Brain pericyte (primary cell): ENCODE data around the gene INAFM1.
"Not testable (repeated sequence)": the region's sequence is repeated elsewhere in the genome, so short reads cannot be mapped to it uniquely, and the experiment has no call there.

Experiments
- DNase-seq: peaks from one replicate; pipeline ENCODE4 v3.0.0-alpha.2; 2012; ENCODE audit warnings: low read depth, low spot score

INAFM1 gene

DNA sequence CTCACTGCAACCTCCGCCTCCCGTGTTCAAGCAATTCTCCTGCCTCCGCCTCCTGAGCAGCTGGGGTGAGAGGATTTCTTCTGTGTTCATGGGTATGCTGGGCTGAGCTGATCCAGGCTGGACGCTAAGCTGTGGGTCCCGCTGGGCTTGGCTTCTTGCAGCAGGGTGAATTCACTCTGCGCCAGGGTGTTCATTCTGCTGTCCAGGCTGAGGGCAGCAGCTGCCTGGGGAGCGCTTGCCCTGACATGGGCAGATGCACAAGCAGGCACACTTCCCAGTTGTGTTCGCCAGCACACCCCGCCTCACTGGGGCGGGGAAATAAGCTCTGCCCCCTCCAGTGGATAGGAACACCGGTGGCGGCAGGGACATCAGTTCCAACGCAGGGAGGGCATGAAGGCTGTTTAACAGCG is 7.3 kb upstream of the INAFM1 start:
- DNase-seq = no peak

DNA sequence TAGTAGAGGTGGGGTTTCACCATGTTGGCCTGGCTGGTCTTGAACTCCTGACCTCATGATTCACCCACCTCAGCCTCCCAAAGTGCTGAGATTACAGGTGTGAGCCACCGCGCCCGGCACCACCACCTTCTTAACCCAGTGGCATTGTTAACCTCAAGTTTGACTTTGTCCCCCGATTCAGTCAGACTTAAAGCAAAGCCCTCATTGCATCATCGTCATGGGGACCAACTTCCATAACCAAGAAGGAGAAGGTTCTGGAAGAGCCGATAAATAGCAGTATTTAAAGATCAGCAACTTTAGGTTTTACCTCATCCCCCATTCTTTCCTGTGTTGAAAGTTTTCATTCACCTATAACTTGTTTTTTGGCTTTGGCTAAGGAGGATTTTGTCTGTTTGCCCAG is 6.7 kb upstream of the INAFM1 start:
- no peak for DNase-seq

DNA sequence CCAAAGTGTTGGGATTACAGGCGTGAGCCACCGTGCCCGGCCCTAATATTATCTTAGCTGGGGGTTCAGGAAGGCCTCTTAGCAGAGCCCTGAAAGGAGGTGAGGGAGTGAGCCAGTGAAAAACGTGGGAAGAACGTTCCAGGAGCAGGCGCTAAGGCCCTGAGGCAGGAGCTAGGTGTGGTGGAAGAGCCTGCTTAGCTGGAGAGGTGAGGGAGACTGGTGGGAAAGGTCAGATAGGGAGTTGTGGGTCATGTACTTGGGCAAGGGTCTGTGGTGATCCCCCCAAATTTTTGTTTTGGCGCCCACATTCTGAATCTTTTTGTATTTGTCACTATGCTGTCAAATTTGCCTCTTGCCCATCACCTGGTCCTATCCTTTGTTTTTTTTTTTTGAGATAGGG is 5.1 kb upstream of the INAFM1 start:
- no peak for DNase-seq

DNA sequence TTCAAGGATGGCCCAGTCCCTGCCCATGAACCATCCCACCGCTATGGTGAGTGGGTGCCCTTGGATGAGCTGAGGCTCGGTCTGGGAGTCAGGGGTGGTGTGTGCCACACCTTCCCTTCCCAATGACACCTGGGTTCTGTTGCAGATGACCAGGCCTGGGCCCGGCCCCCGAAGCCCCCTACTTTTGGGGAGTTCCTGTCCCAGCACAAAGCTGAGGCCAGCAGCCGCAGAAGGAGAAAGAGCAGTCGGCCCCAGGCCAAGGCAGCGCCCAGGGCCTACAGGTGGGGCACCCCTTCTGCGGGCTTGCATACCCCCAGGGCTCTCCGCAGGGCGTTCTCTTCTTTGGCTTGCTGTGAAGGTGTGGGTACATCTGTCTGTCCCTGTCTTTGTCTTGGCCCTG is 4.3 kb upstream of the INAFM1 start:
- DNase-seq = no peak

DNA sequence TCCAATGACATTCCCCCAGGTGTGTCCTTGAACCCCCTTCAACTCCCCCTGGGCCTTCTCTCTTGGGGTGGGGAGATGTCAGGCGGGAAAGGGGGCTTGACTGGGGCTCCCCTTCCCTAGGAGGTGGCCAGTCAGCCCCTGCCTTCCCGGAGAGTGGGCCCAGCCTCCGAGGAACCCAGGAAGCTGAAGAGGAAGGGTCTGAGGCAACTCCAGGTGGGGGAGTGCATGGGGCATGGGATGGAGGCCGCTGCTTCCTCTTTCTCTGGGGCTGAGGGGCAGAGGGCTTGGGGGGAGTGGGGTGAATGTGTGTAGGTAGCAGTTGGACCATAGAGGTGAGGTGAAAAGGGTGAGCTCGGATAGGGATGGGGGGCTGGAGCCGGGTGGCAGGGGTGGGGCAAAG is 2.7 kb upstream of the INAFM1 start:
- DNase-seq = no peak

GRCh38 chr19:47272448-47273312 is 2.0 kb upstream of the INAFM1 start:
- no peak for DNase-seq

GRCh38 chr19:47273313-47274070 is 1.2 kb upstream of the INAFM1 start:
- peak; percentile 69 for DNase-seq

GRCh38 chr19:47274891-47275761 is 441 bp downstream of the INAFM1 start:
- DNase-seq = no peak

GRCh38 chr19:47275791-47276461 is 1.2 kb downstream of the INAFM1 start:
- no peak for DNase-seq

DNA sequence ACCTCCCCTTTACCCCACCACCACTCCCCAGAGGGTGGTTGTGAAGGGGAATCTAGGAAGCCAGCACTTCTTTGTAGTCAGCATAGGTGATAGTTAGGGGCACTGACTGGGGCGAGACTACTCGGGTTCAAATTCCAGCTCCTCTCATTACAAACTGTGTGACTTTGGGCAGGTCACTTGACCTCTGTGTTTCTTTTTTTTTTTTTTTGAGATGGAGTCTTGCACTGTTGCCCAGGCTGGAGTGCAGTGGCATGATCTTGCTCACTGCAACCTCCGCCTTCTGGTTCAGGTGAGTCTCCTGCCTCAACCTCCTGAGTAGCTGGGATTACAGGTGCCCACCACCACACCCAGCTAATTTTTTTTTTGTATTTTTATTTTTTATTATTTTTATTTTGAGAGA is 1.8 kb downstream of the INAFM1 start:
- not testable (repeated sequence) for DNase-seq

GRCh38 chr19:47280183-47280797 is 5.6 kb downstream of the INAFM1 start:
- DNase-seq = no peak

DNA sequence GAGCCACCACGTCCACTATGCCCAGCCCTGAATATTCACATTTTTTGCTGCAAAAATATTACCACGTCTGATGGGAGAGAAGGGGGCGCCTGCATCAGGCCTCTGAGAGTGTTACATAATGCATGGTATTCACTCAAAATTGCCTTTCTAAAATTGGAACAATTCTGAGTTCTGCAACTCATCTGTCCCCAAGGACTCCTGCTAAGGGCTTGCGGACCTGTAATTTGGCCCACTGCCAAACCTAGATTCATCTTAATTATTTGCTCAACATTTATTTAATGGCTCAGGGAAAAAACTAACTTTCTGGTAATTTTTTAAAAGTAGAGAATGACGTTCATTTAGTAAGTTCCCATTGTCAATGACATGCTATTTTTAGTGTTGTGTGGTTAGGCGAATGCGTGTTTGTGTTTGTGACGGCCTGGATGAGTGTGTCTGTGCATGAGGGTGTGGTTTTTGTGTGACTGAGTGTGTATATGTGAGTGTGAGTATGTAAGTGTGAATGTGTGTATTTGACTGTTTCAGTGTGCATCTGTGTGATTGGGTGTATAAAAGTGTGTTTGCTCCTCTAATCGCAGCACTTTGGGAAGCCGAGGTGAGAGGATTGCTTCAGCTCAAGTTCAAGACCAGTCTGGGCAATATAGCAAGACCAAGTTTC is 8.8 kb downstream of the INAFM1 start:
- DNase-seq = no peak

GRCh38 chr19:47284324-47284899 is 9.7 kb downstream of the INAFM1 start:
- no peak for DNase-seq

DNA sequence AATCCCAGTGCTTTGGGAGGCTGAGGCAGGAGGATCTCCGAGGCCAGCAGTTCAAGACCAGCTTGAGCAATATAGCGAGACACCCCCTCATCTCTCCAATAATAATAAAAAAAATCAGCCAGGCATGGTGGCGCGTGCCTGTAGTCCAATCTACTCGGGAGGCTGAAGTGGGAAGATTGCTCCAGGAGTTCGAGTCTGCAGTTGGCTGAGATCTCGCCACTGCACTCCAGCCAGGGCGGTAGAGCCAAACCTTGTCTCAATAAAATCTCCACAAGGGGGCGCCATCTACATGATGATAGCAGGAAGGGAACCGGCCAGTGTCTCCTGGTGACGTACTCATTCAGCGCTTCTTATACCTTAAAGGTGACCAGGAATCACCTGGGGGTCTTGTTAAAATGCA is 21.4 kb downstream of the INAFM1 start:
- no peak for DNase-seq

GRCh38 chr19:47300867-47301266 is 26.2 kb downstream of the INAFM1 start:
- not testable (repeated sequence) for DNase-seq

GRCh38 chr19:47302249-47302648 is 27.6 kb downstream of the INAFM1 start:
- DNase-seq = no peak

DNA sequence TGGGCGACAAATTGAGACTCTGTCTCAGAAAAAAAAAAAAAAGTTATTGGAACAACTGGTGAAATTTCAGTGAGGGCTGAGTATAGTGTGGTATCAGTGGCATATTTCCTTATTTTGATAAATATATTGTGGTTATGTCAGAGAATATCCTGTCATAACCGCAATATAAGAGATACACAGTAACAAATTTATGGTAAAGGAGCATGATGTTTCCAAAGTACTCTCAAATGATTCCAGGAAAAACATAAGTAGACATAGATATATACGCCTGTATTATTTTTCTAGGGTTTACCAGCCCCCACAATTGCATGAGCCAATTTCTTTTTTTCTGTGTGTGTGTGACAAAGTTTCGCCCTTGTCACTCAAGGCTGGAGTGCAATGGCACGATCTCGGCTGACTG is 29.3 kb downstream of the INAFM1 start:
- no peak for DNase-seq

DNA sequence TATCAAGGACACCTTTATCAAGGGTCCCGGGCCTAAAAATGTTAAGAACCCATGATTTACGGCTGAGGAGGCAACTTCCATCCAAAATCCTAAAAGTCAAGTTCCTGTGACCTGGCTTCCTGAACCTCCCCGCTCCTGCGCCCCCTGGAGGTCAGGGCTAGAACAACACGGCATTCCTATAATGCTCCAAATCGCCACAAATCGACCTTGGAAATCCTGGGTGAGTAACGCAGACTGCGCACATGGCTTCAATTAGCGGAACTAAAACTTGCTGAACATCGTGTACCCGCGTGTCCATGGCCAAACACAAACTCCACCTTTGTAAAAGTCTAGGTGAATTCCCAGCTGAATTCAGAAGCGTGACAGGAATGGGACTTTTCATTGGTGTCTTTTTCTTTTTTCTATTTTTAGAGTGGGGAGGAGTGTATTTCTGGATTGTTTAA is 30.6 kb downstream of the INAFM1 start:
- DNase-seq = peak; percentile 51

GRCh38 chr19:47306303-47306702 is 31.6 kb downstream of the INAFM1 start:
- no peak for DNase-seq

- DNase-seq = no peak
These were observed 34.4 kb downstream of the INAFM1 start for GRCh38 chr19:47309038-47309437.
